K562 (cell line): ENCODE results near the gene DPP10.

ENCODE experiments used
- FOXJ3 ChIP-seq: sonication (generic); formaldehyde crosslinking; IDR thresholded peaks from 2 replicates; pipeline ENCODE4 v1.4.0; 2020; ENCODE audit warnings: mild to moderate bottlenecking, missing genetic modification reagents
- GTF2F1 ChIP-seq: IDR thresholded peaks from 2 replicates; pipeline ENCODE4 v1.6.1; 2011; ENCODE audit warnings: low read depth, low read length, improper control_type of control experiment
- RFX5 ChIP-seq: IDR thresholded peaks from 2 replicates; pipeline ENCODE4 v1.6.1; 2011; ENCODE audit warnings: low read depth, mild to moderate bottlenecking, improper control_type of control experiment, low read length
- SIX5 ChIP-seq, 2 experiments: IDR thresholded peaks; 2 replicates each; pipeline ENCODE4 v1.6.1; 2011; ENCODE audit warnings: low read length in 2 of 2, borderline replicate concordance in 1 of 2, low read depth in 1 of 2, mild to moderate bottlenecking in 1 of 2, moderate library complexity in 1 of 2; ENCODE audit not compliant: insufficient read depth in 1 of 2
- SMARCC2 ChIP-seq: fragments of 450-650 bp; IDR thresholded peaks from 2 replicates; pipeline ENCODE4 v1.6.1; 2017; ENCODE audit warnings: antibody characterized with exemption, moderate library complexity, mild to moderate bottlenecking, low read depth
- ZFP1 ChIP-seq: fragments of 450-650 bp; formaldehyde crosslinking; IDR thresholded peaks from 2 replicates; pipeline ENCODE4 v1.4.0; 2020; ENCODE audit warnings: mild to moderate bottlenecking, mixed read lengths
- ZNF431 ChIP-seq: sonication (generic); formaldehyde crosslinking; IDR thresholded peaks from 2 replicates; pipeline ENCODE4 v1.8.0; 2022; ENCODE audit warnings: mild to moderate bottlenecking, missing genetic modification reagents
- TF ChIP-seq, protein P1 (sequence below), 3 experiments: IDR thresholded peaks in 2 of 3; conservative IDR thresholded peaks in 1 of 3; 2 replicates each; pipeline ENCODE4 v1.5.1; 2011 to 2012; ENCODE audit warnings: low read length in 3 of 3, mild to moderate bottlenecking in 3 of 3, control low read depth in 2 of 3, improper control_type of control experiment in 1 of 3, inconsistent platforms in 1 of 3, low read depth in 1 of 3, mixed read lengths in 1 of 3, moderate library complexity in 1 of 3; ENCODE audit not compliant: insufficient read depth in 2 of 3

GRCh38 chr2:115161081-115161770 lies 718.8 kb downstream of the DPP10 start:
- TF ChIP-seq RFX5, result no peak
- TF ChIP-seq, protein P1, sequence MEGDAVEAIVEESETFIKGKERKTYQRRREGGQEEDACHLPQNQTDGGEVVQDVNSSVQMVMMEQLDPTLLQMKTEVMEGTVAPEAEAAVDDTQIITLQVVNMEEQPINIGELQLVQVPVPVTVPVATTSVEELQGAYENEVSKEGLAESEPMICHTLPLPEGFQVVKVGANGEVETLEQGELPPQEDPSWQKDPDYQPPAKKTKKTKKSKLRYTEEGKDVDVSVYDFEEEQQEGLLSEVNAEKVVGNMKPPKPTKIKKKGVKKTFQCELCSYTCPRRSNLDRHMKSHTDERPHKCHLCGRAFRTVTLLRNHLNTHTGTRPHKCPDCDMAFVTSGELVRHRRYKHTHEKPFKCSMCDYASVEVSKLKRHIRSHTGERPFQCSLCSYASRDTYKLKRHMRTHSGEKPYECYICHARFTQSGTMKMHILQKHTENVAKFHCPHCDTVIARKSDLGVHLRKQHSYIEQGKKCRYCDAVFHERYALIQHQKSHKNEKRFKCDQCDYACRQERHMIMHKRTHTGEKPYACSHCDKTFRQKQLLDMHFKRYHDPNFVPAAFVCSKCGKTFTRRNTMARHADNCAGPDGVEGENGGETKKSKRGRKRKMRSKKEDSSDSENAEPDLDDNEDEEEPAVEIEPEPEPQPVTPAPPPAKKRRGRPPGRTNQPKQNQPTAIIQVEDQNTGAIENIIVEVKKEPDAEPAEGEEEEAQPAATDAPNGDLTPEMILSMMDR (IDR thresholded peaks at IDR 0.05 in 2 of 3, conservative IDR thresholded peaks at IDR 0.05 in 1 of 3; ENCODE audit: insufficient read depth in 2 of 3, low read depth in 1 of 3, low read length in 3 of 3), result no peak
- no peak for TF ChIP-seq GTF2F1
- TF ChIP-seq ZNF431 (CRISPR knock-in tag), result no peak
- TF ChIP-seq FOXJ3 (CRISPR knock-in tag), result no peak
- TF ChIP-seq ZFP1 (CRISPR knock-in tag), result no peak
- TF ChIP-seq SMARCC2, result no peak
- no peak for TF ChIP-seq SIX5 (IDR thresholded peaks at IDR 0.05; ENCODE audit: borderline replicate concordance in 1 of 2, insufficient read depth in 1 of 2, low read depth in 1 of 2, low read length in 2 of 2)
